OCI-LY1 (cell line): Measurements from ENCODE around the gene OTOS.

Source experiments
- H2AFZ ChIP-seq: fragments of 200-600 bp; sonication (generic), shearing (Covaris generic); 2 replicates; pipeline ENCODE4 v1.6.0; 2014; ENCODE audit warnings: antibody characterized with exemption, mild to moderate bottlenecking, low read length
- H3F3A ChIP-seq: fragments of 200-600 bp; sonication (generic), shearing (Covaris generic); 2 replicates; pipeline ENCODE4 v1.6.0; 2014; ENCODE audit warnings: mild to moderate bottlenecking, antibody characterized with exemption, low read length, moderate library complexity; ENCODE audit not compliant: insufficient read depth
- H3K27ac ChIP-seq: fragments of 200-600 bp; sonication (generic); 2 replicates; pipeline ENCODE4 v1.5.1; 2014; ENCODE audit warnings: low read length, mixed run types, mild to moderate bottlenecking, low read depth; ENCODE audit not compliant: poor library complexity, severe bottlenecking
- H3K27me3 ChIP-seq: fragments of 200-600 bp; sonication (generic); 2 replicates; pipeline ENCODE4 v1.6.0; 2014; ENCODE audit warnings: antibody characterized with exemption, mild to moderate bottlenecking, low read length, moderate library complexity; ENCODE audit not compliant: insufficient read depth
- H3K36me3 ChIP-seq: fragments of 200-600 bp; sonication (generic); 2 replicates; pipeline ENCODE4 v1.6.1; 2014; ENCODE audit warnings: mild to moderate bottlenecking, antibody characterized with exemption, low read length, moderate library complexity, mixed read lengths; ENCODE audit not compliant: insufficient read depth
- H3K4me1 ChIP-seq: fragments of 200-600 bp; sonication (generic); 2 replicates; pipeline ENCODE4 v1.5.1; 2014; ENCODE audit warnings: mild to moderate bottlenecking, low read length, moderate library complexity; ENCODE audit not compliant: insufficient read depth, severe bottlenecking
- H3K4me2 ChIP-seq: fragments of 200-600 bp; sonication (generic), shearing (Covaris generic); 2 replicates; pipeline ENCODE4 v1.6.1; 2014; ENCODE audit warnings: low read length
- H3K4me3 ChIP-seq: fragments of 200-600 bp; sonication (generic); 2 replicates; pipeline ENCODE4 v1.5.1; 2014; ENCODE audit warnings: low read length, low read depth, mild to moderate bottlenecking, mixed read lengths; ENCODE audit not compliant: poor library complexity, severe bottlenecking
- H3K79me2 ChIP-seq: fragments of 200-600 bp; shearing (Covaris generic); 2 replicates; pipeline ENCODE4 v1.6.1; 2016; ENCODE audit warnings: mixed run types, low read length, mixed read lengths; ENCODE audit not compliant: insufficient read depth
- H3K9ac ChIP-seq: fragments of 200-600 bp; sonication (generic), shearing (Covaris generic); 2 replicates; pipeline ENCODE4 v1.6.1; 2014; ENCODE audit warnings: mild to moderate bottlenecking, low read length, mixed read lengths
- H3K9me2 ChIP-seq: fragments of 200-600 bp; sonication (generic), shearing (Covaris generic); 2 replicates; pipeline ENCODE4 v1.6.1; 2014; ENCODE audit warnings: low read depth, mild to moderate bottlenecking, low read length, mixed read lengths
- H3K9me3 ChIP-seq: fragments of 200-600 bp; shearing (Covaris generic); 2 replicates; pipeline ENCODE4 v1.6.1; 2014; ENCODE audit warnings: low read length, mixed read lengths
- H4K20me1 ChIP-seq: fragments of 200-600 bp; sonication (generic), shearing (Covaris generic); 2 replicates; pipeline ENCODE4 v1.6.0; 2016; ENCODE audit warnings: mild to moderate bottlenecking, low read length; ENCODE audit not compliant: insufficient read depth
- EZH2 ChIP-seq: fragments of 200-600 bp; sonication (generic), shearing (Covaris generic); IDR thresholded peaks from 2 replicates; pipeline ENCODE4 v1.8.0; 2017; ENCODE audit warnings: borderline replicate concordance, mixed run types, mild to moderate bottlenecking, antibody characterized with exemption, low read length, moderate library complexity, mixed read lengths
- TF ChIP-seq, protein P1 (sequence below): fragments of 200-600 bp; sonication (generic), shearing (Covaris generic); IDR thresholded peaks from 2 replicates; pipeline ENCODE4 v1.5.1; 2017; ENCODE audit warnings: mild to moderate bottlenecking, antibody characterized with exemption, low read length, moderate library complexity, mixed read lengths

The OTOS gene

DNA sequence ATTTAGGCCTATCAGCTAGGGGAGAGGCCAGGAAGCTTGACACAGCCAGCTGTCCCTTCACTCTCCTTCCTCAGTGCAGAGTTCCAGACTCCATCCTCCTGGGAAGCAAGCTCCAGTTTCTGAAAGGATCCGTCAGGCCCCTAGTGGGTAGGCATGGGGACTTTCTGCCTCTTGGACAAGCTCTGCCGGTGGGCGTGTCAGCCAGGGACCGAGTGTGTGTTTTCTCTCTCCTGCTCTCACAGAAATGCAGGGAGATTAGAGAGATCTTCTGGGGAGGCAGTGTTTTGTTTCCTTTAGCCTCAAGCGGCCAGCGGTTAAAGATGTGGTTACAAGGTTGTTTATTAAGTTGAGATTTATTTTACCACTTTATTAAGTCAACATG is 29.9 kb upstream of the OTOS start:
- H3K4me1 ChIP-seq, result no peaks in the 10 kb centered on the region
- no peak overlapping the region for H3K4me3 ChIP-seq
- H3F3A ChIP-seq, result no peaks in the 10 kb centered on the region
- no peak overlapping the region for H2AFZ ChIP-seq
- no peak overlapping the region for H3K4me2 ChIP-seq
- TF ChIP-seq EZH2, result no peak
- TF ChIP-seq, protein P1, sequence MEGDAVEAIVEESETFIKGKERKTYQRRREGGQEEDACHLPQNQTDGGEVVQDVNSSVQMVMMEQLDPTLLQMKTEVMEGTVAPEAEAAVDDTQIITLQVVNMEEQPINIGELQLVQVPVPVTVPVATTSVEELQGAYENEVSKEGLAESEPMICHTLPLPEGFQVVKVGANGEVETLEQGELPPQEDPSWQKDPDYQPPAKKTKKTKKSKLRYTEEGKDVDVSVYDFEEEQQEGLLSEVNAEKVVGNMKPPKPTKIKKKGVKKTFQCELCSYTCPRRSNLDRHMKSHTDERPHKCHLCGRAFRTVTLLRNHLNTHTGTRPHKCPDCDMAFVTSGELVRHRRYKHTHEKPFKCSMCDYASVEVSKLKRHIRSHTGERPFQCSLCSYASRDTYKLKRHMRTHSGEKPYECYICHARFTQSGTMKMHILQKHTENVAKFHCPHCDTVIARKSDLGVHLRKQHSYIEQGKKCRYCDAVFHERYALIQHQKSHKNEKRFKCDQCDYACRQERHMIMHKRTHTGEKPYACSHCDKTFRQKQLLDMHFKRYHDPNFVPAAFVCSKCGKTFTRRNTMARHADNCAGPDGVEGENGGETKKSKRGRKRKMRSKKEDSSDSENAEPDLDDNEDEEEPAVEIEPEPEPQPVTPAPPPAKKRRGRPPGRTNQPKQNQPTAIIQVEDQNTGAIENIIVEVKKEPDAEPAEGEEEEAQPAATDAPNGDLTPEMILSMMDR, result no peak
- no peaks in the 10 kb centered on the region for H3K79me2 ChIP-seq
- H3K36me3 ChIP-seq, result no peaks in the 10 kb centered on the region
- H3K27me3 ChIP-seq, result no peaks in the 10 kb centered on the region
- H4K20me1 ChIP-seq, result no peaks in the 10 kb centered on the region
- no peak overlapping the region for H3K9ac ChIP-seq
- H3K9me3 ChIP-seq, result no peaks in the 10 kb centered on the region
- no peak overlapping the region for H3K27ac ChIP-seq
- H3K9me2 ChIP-seq, result no peaks in the 10 kb centered on the region

DNA sequence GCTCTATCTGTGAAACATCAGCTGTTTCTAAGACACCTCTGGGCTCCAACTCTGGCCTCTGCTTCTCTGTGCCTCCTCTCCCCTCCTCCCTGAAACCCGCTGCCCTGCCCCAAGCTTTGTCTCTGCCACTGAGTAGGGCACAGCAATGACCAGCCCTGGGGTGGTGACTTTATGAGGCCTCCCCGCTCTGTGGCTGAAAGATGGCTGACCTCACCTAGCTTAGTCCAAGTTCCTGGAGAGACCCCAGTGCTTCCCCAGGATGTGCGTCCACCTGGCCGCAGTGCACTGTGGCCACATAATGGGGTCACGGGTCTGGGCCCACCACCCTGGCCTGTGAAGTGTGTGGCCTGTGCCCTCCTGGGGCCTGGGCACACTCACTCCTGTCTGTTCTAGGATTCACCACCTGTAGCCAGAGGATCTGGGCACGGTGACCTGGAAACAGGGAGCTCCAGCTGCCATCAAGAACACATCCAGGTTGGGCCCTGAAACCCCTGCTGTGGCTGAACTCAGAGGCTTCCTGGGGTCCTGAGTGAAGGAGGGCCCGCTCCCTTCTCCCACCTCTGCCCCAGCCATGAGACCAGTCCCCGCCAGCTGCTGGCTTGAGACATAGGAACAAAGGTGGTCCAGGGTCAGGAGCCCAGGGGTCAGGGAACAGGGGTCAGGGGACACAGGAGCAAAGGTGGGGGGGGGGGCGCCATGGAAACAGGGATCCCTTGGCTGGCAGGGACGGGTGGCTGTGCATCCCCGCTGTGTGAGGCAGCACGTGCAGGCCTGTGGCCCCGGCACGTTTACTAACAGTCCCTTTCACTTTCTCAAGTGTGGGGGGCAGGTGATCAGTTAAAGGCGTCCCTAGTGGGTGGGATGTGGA is 29.3 kb upstream of the OTOS start:
- Histone ChIP-seq H3K9me3 (no peaks in the 10 kb centered on the region), H3F3A (no peaks in the 10 kb centered on the region), H3K4me3 (no peak overlapping the region), H4K20me1 (no peaks in the 10 kb centered on the region), H3K27me3 (no peaks in the 10 kb centered on the region), H3K4me1 (no peaks in the 10 kb centered on the region), H2AFZ (no peak overlapping the region), H3K9me2 (no peaks in the 10 kb centered on the region), H3K79me2 (no peaks in the 10 kb centered on the region), H3K4me2 (no peak overlapping the region), H3K27ac (no peak overlapping the region), H3K9ac (no peak overlapping the region), H3K36me3 (no peaks in the 10 kb centered on the region)
- no peak for TF ChIP-seq EZH2
- TF ChIP-seq, protein P1, result no peak

GRCh38 chr2:240168546-240169361 is 28.3 kb upstream of the OTOS start:
- H3K9ac ChIP-seq, result no peak overlapping the region

More at GRCh38 chr2:240168546-240169361, 28.3 kb upstream of the OTOS start:
- no peaks in the 10 kb centered on the region for H3K79me2 ChIP-seq
- H3K27ac ChIP-seq, result no peak overlapping the region
- no peaks in the 10 kb centered on the region for H4K20me1 ChIP-seq
- H3F3A ChIP-seq, result no peaks in the 10 kb centered on the region
- no peaks in the 10 kb centered on the region for H3K4me1 ChIP-seq
- H3K9me2 ChIP-seq, result no peaks in the 10 kb centered on the region
- no peak for TF ChIP-seq EZH2
- TF ChIP-seq, protein P1, result no peak
- no peak overlapping the region for H3K4me2 ChIP-seq
- no peak overlapping the region for H3K4me3 ChIP-seq
- H3K27me3 ChIP-seq, result no peaks in the 10 kb centered on the region
- H2AFZ ChIP-seq, result no peak overlapping the region
- H3K9me3 ChIP-seq, result no peaks in the 10 kb centered on the region
- H3K36me3 ChIP-seq, result no peaks in the 10 kb centered on the region
